ENCODE measurements around the gene LRRC71.
A peak's percentile ranks its signal among the peaks of the same experiment; 100 is the strongest.
"Not testable (repeated sequence)": the region's sequence is repeated elsewhere in the genome, so short reads cannot be mapped to it uniquely, and the experiment has no call there.

LRRC71 gene

GRCh38 chr1:156908541-156908940, 11.9 kb upstream of the LRRC71 start:
- no peak for DNase-seq

GRCh38 chr1:156908955-156909354, 11.5 kb upstream of the LRRC71 start:
- no peak for DNase-seq

DNA sequence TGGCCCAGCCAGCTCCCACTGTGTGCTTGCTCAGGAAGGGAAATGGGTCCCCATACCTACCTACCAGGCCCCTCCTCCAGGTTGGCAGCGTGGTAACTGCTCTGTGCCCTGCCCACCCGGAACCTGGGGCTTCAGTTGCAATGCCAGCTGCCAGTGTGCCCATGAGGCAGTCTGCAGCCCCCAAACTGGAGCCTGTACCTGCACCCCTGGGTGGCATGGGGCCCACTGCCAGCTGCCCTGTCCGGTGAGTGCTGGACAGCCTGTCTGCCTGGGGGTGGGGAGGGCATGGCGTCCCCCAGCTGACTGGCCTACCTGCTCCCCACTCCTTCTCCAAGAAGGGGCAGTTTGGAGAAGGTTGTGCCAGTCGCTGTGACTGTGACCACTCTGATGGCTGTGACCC, 10.8 kb upstream of the LRRC71 start:
- no peak for DNase-seq

DNA sequence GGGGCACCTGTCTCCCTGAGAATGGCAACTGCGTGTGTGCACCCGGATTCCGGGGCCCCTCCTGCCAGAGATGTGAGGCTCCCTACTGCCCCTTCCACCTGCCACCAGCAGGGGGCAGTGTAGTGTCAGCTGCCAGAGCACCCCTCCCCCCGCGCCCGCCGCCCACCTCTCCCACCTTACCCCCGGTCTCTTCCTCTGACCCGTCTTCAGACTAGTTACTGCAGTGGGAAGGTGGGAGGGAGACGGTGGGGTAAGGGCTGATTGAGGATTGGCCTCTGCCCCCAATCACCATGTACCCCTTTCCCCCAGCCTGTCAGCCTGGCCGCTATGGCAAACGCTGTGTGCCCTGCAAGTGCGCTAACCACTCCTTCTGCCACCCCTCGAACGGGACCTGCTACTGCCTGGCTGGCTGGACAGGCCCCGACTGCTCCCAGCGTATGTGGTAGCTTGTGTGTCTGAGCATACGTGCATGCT, 10.1 kb upstream of the LRRC71 start:
- no peak for DNase-seq

- DNase-seq, result no peak
Observed at GRCh38 chr1:156911577-156912298, 8.7 kb upstream of the LRRC71 start.

DNA sequence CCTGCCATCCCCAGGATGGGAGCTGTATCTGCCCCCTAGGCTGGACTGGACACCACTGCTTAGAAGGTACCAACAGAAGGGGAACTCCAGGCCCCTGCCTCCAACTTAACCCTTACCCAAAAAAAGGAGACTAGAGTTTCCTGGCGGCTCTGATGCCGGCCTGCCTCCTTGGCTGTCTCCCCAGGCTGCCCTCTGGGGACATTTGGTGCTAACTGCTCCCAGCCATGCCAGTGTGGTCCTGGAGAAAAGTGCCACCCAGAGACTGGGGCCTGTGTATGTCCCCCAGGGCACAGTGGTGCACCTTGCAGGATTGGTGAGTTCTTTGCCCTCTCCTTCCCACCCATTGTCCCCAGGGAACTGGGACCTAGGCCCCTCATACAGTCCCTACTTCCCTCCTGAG, 8.1 kb upstream of the LRRC71 start:
- DNase-seq, result no peak

GRCh38 chr1:156912861-156913808, 7.3 kb upstream of the LRRC71 start:
- DNase-seq, result no peak

DNA sequence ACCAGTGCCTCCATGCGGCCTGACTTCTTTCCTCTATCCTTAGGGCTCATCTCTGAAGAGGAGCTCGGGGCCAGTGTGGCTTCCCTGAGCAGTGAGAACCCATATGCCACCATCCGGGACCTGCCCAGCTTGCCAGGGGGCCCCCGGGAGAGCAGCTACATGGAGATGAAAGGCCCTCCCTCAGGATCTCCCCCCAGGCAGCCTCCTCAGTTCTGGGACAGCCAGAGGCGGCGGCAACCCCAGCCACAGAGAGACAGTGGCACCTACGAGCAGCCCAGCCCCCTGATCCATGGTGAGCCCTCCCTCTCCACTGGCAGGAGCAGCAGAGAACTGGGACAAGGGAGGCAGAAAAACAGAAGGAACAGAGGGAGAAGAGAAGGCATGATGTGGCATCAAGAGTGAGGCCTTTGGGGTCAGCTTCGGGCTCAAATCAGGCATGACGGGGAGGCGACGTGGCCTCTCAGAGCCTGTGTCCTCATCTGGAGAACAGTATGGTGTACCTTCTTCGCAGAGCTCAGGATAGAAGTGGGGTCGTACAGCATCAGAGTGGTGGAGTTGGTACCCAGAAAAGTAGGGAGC, 6.5 kb upstream of the LRRC71 start:
- DNase-seq, result no peak

DNA sequence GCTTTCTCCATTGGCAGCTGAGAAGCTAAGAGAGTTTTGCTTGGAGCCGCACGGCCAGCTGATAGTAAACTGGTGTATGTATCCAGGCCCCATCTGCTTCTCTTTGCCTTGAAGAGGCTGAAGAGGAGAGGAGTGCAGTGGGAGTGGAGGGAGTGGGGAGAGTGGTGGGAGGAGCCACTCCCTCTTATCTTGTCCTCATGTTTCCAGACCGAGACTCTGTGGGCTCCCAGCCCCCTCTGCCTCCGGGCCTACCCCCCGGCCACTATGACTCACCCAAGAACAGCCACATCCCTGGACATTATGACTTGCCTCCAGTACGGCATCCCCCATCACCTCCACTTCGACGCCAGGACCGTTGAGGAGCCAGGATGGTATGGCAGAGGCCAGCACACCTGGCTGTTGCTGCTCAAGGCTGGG, 6.0 kb upstream of the LRRC71 start:
- no peak for DNase-seq

DNA sequence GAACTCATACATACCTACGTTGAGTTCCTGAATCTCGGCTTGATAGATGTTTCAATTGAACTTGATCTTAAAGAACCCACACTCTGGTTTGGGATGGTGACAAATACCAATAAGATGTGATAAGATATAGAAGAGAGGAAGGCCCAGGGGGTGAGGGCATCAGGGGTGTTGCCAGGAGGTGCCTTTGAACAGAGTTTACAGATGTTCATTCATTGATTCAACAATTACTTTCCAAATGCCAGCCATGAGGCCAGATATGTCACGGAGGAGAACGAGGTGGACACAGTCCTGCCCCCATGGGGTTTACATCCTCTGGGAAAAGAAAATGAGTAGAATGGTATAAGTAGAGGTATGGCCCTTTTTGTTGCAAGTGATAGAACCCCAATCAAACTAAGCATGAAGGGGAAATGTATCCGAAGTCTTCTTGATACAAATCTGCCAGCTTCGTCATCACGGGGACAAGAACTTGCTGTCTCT, 659 bp downstream of the LRRC71 start:
- no peak for DNase-seq

- no peak for DNase-seq
Observed at GRCh38 chr1:156922986-156923669, 2.7 kb downstream of the LRRC71 start.

GRCh38 chr1:156923670-156924477, 3.4 kb downstream of the LRRC71 start:
- DNase-seq, result no peak

DNA sequence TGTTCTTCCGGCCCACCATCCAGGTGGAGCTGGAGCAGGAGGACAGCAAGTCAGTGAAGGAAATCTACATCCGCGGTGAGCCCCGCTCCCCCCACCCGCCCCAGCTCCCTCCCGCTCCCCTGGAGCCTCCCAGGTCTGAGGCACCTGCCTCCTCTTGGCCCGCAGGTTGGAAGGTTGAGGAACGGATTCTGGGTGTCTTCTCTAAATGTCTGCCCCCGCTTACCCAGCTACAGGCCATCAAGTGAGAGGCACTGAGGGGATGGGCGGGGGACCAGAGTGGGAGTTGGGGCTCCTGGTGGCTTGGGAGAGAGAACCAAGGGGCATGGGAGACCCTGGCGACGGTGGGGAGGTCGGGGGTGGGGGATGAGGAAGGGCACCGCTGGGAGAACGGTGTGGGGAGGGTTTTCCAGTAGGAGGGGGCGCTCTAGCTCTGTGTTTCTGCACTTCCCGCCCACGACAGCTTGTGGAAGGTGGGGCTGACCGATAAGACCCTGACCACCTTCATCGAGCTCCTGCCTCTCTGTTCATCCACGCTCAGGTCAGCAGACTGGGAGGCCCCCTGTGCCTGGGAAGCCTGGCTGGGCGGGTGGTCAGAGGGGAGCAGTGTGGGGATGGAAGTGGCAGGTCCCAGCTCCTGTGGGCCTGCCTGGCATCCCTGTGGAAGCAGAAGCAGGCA, 4.2 kb downstream of the LRRC71 start:
- DNase-seq, result no peak

- no peak for DNase-seq
Observed at GRCh38 chr1:156925154-156926010, 5.0 kb downstream of the LRRC71 start.

DNA sequence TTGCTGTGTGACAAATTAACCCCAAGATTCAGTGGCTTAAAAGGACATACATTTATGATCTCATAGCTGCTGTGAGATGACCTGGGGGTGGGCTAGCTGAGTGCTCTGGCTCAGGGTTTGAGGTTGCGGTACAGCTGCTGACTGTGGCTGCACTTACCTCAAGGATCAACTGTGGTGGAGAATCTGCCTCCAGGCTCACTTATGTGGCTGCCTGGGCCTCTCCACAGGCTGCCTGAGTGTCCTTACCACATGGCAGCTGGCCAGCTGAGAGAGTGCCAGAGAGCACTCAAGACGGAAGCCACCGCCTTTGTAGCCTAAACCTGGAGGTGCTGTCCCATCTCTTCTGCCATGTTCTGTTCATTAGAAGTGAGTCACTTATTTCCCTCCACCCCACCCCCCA, 5.7 kb downstream of the LRRC71 start:
- DNase-seq, result no peak

GRCh38 chr1:156926695-156927094, 6.3 kb downstream of the LRRC71 start:
- DNase-seq, result not testable (repeated sequence)

DNA sequence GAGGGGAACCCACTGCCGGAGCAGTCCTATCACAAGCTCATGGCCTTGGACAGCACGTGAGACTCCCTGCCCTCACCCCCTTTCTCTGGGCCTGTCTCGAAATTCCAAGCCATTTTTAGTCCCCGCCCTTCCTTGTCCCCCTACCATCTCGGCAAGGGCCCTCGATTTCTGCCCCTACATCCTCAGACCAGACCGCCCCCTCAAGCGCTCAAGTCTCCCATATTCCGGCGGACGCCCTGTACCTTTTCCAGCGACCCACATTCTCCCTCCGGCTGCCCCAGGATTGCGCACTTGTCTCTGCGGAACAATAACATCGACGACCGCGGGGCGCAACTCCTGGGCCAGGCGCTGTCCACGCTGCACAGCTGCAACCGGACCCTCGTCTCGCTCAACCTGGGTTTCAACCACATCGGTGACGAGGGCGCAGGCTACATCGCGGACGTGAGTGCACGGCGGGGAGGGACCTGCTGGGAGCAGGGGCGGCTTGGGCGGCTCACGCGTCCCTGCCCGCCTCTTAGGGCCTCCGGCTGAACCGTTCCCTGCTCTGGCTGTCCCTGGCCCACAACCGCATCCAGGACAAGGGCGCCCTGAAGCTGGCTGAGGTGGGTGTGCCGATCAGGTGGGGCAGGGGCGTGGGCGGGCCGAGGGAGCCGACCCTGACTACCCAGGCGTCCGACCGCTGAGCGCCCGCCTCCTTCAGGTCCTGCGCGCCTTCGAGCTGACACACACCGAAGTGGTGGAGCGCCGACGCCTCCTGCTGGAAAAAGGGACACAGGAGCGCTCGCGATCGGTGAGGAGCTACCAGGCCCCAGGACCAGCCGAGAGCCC, 7.0 kb downstream of the LRRC71 start:
- peak; percentile 63 for DNase-seq

- no peak for DNase-seq
Observed at GRCh38 chr1:156928043-156928602, 7.7 kb downstream of the LRRC71 start.

Data from SHP77 treated with DMSO at 0.1 percent for 48 hours (cell line).